A549 treated with GW870086 at 1 μM for 4 hours (cell line): ENCODE data around the gene CKS2. TPM values are rescaled to one million over a fixed set of nuclear protein-coding genes. Genes with fewer than 3 reads are reported as not detected.

Source experiments
- total RNA-seq: library from RNA; stranded (reverse); fragments of 200-300 nt; extraction: Qiagen RNA extraction; gene quantifications from 5 replicates; pipeline ENCODE4 v1.2.3, GENCODE V29; 2022; ENCODE audit warnings: low read depth

The CKS2 gene
- total RNA-seq, result 362 to 446 TPM (median 374 TPM) in 5 replicates

DNA sequence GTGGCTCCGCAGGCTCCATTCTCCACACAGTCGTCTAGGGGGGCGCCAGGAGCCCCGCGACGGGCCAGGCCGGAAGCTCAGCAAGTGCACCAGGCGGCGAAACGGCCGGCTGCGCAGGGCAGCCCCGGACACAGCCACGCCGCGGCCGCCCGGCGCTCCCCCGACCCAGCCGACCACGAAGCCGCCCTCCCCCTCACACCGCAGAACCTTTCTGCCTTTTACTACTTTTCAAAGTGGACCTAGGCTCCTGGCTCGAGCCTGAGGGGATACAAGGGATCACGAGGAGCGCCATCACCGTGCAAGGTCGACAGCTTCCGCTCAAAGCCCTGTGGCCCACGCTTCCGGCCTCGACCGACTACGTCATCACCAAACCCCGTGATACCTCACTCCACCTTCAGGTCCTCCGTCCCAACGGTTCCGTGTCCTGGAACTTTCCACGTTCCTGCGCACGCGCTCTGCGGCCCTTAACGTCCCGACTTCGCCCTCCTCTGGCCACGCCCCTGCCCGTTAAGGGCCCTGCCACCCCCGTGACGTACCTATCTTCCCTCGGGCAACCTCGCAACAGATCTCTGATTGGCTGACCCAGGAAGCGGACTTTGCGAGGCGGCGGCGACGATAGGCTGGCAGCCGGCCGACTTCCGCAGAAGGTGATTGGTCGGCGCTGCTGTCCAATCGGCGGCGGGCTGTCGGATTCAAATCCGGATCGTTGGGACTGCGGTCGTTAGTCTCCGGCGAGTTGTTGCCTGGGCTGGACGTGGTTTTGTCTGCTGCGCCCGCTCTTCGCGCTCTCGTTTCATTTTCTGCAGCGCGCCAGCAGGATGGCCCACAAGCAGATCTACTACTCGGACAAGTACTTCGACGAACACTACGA, at the start of gene CKS2:
CKS2 (plus strand) TSS at position 721 of the 871 bp plus-strand sequence; CDS start at position 819, 98 bp downstream.

DNA sequence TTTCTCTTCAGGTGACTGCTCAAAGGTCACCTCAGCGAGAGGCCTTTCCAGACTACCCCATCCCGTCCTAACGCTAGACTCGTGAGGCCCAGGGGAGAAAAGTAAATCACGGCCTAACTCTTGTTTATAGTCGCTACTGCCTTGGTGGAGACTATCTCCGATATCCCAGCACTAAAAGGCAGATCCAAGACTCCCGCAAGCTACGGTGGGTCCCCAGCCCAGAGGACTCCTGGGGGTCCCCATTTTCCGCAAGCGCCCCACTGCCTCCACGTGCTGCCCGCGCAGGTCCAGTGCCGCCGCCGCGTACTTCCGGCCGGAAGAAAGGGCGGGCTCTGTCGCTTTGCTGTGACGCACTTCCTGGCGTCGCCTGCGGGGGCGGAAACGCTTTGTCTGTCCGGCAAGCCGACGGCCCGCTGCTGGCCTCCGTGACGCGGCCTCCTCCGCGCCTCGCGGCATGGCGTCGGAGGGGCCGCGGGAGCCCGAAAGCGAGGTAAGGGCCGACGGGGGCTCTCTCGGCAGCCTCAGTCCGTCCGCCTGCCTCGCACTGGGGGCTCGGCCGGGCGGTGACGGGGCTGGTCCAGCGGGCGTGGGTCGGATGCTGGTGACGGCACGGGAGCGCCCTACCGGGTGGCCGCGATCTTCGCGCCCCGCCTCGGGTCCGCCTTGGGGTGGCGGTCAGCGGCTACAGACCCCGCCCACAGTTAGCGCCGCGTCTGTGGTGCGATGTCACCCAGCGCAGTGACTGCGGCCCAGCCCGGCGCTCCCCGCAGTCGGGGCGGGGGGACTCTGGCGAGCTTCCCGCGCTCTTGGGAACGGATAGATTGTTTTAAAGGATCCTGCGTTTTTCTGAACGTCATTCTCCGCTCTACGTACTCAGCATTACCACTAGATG, 7.4 kb downstream of the CKS2 start, which contains the start of gene SECISBP2:
SECISBP2 (plus strand) TSS at position 378 of the 892 bp plus-strand sequence; CDS start at position 455, 77 bp downstream.

Other genes with a start within 250 kb of the CKS2 start
- gene SHC3, start 132.4 kb upstream of the CKS2 start, total RNA-seq, result 0.19 to 0.59 TPM (median 0.27 TPM) in 5 replicates
- gene SECISBP2, start 7.3 kb downstream of the CKS2 start, total RNA-seq, result 17.1 to 21.0 TPM (median 19.8 TPM) in 5 replicates
- gene SEMA4D, start 186.9 kb downstream of the CKS2 start, total RNA-seq, result 3.9 to 5.7 TPM (median 5.1 TPM) in 5 replicates